SU-DHL-6 (cell line): ENCODE measurements around the gene GPHN.

Experiments used
- H2AFZ ChIP-seq: fragments of 200-600 bp; sonication (generic); 2 replicates; pipeline ENCODE4 v1.6.1; 2014; ENCODE audit warnings: low read depth, mild to moderate bottlenecking, moderate library complexity, mixed read lengths, antibody characterized with exemption, low read length; ENCODE audit not compliant: severe bottlenecking
- H3F3A ChIP-seq: fragments of 200-600 bp; shearing (Covaris generic); 2 replicates; pipeline ENCODE4 v1.6.0; 2016; ENCODE audit warnings: antibody characterized with exemption, mild to moderate bottlenecking; ENCODE audit not compliant: insufficient read depth
- H3K27ac ChIP-seq: fragments of 200-600 bp; sonication (generic); 2 replicates; pipeline ENCODE4 v1.5.1; 2016; ENCODE audit warnings: low read depth, mild to moderate bottlenecking, low read length, moderate library complexity, mixed read lengths
- H3K27me3 ChIP-seq: fragments of 200-600 bp; sonication (generic), shearing (Covaris generic); 2 replicates; pipeline ENCODE4 v1.6.0; 2014; ENCODE audit warnings: mild to moderate bottlenecking, low read length
- H3K36me3 ChIP-seq: fragments of 200-600 bp; sonication (generic); 2 replicates; pipeline ENCODE4 v1.6.1; 2014; ENCODE audit warnings: mild to moderate bottlenecking, low read length, mixed read lengths
- H3K4me2 ChIP-seq: fragments of 300-600, 200-600 bp; shearing (Covaris generic), sonication (generic); 2 replicates; pipeline ENCODE4 v1.6.0; 2014; ENCODE audit warnings: low read length, low read depth, mild to moderate bottlenecking; ENCODE audit not compliant: poor library complexity, severe bottlenecking
- H3K4me3 ChIP-seq: fragments of 200-600 bp; sonication (generic); 2 replicates; pipeline ENCODE4 v1.5.1; 2014; ENCODE audit warnings: antibody characterized with exemption, low read length, mild to moderate bottlenecking, mixed read lengths; ENCODE audit not compliant: insufficient read depth, poor library complexity, severe bottlenecking
- H3K79me2 ChIP-seq: fragments of 200-600 bp; sonication (generic); 2 replicates; pipeline ENCODE4 v1.6.1; 2014; ENCODE audit warnings: mild to moderate bottlenecking, low read length, moderate library complexity; ENCODE audit not compliant: insufficient read depth
- H3K9ac ChIP-seq: fragments of 200-600 bp; sonication (generic); 2 replicates; pipeline ENCODE4 v1.7.0; 2014; ENCODE audit warnings: mild to moderate bottlenecking, low read length
- H3K9me2 ChIP-seq: fragments of 200-600 bp; sonication (generic); replicated peaks from 2 replicates; pipeline ENCODE4 v1.6.1; 2014; ENCODE audit warnings: low read length; ENCODE audit not compliant: insufficient read depth
- H3K9me3 ChIP-seq: fragments of 200-600 bp; sonication (generic); 2 replicates; pipeline ENCODE4 v1.6.1; 2014; ENCODE audit warnings: low read length, mixed read lengths; ENCODE audit not compliant: insufficient read depth
- H4K20me1 ChIP-seq: fragments of 200-600 bp; sonication (generic); 2 replicates; pipeline ENCODE4 v1.6.1; 2014; ENCODE audit warnings: low read depth, mild to moderate bottlenecking, antibody characterized with exemption, low read length, moderate library complexity, mixed read lengths
- EZH2phosphoT487 ChIP-seq: fragments of 200-600 bp; sonication (generic), shearing (Covaris generic); conservative IDR thresholded peaks from 2 replicates; pipeline ENCODE4 v1.6.1; 2018; ENCODE audit warnings: mild to moderate bottlenecking, antibody characterized with exemption, low read length, moderate library complexity, mixed read lengths
- TF ChIP-seq, protein P1 (sequence below): fragments of 200-600 bp; sonication (generic); IDR thresholded peaks from one replicate; pipeline ENCODE4 v1.5.1; 2017; ENCODE audit warnings: antibody characterized with exemption, mild to moderate bottlenecking, low read length, moderate library complexity; ENCODE audit not compliant: insufficient read depth, poor library complexity, severe bottlenecking

GPHN gene

DNA sequence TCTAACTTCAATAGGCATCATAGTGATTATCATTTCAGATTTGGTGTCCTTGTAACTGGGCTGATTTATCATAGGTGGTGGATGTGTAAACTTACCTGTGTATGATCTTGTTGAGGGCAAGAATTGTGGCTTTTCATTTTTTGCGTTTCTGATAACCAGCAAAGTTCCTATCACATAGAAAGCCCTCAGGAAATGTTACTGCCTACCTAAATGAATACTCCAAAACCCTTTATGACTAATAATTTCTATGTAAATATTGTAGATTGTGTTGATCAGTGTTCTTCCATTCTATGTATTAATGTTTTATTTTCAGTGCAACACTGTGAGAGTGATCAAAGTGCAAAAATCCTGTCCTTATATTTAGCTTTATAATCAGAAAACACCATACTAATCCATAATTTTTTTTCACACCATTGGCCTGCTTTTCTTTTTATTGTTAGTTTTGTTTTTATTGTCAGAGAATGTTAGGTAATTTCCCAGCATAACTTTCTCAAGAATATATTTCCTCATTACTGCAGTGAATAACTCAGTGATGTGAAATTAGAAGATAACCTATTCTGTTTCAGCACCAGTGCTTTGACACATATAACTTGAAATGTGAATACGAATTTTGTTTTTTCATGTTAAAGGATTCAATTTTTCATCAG lies 94.1 kb downstream of the GPHN start:
- no peak overlapping the region for H3K27ac ChIP-seq
- no peaks in the 10 kb centered on the region for H3F3A ChIP-seq
- H3K4me3 ChIP-seq = no peak overlapping the region
- no peaks in the 10 kb centered on the region for H4K20me1 ChIP-seq
- H3K9ac ChIP-seq = no peak overlapping the region
- no peaks in the 10 kb centered on the region for H3K9me2 ChIP-seq
- H3K9me3 ChIP-seq = no peaks in the 10 kb centered on the region
- TF ChIP-seq EZH2phosphoT487 = no peak
- TF ChIP-seq, protein P1, sequence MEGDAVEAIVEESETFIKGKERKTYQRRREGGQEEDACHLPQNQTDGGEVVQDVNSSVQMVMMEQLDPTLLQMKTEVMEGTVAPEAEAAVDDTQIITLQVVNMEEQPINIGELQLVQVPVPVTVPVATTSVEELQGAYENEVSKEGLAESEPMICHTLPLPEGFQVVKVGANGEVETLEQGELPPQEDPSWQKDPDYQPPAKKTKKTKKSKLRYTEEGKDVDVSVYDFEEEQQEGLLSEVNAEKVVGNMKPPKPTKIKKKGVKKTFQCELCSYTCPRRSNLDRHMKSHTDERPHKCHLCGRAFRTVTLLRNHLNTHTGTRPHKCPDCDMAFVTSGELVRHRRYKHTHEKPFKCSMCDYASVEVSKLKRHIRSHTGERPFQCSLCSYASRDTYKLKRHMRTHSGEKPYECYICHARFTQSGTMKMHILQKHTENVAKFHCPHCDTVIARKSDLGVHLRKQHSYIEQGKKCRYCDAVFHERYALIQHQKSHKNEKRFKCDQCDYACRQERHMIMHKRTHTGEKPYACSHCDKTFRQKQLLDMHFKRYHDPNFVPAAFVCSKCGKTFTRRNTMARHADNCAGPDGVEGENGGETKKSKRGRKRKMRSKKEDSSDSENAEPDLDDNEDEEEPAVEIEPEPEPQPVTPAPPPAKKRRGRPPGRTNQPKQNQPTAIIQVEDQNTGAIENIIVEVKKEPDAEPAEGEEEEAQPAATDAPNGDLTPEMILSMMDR = no peak
- no peaks in the 10 kb centered on the region for H3K36me3 ChIP-seq
- H3K27me3 ChIP-seq = no peaks in the 10 kb centered on the region
- H3K79me2 ChIP-seq = no peaks in the 10 kb centered on the region
- no peak overlapping the region for H3K4me2 ChIP-seq
- H2AFZ ChIP-seq = no peak overlapping the region

DNA sequence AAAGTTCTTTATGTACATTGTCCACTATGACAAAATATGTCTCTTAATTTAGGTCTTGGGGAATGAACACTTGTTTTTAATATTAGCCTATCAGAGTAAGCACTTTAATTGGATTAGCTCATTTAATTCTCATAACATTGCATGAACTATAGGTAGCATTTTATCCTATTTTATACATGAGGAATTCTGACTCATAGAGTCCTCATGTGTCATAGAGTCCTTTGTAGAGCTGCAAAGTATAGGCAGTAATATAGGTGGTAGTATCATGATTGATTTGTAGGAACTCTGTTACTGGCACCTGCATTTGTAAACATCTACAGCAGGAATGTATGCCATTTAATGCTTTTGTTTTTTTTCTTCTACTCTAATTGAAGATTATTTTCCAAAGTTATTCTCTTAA lies 96.0 kb downstream of the GPHN start:
- Histone ChIP-seq H3K36me3 (no peaks in the 10 kb centered on the region), H2AFZ (no peak overlapping the region), H3K9me2 (no peaks in the 10 kb centered on the region), H3K4me3 (no peak overlapping the region), H4K20me1 (no peaks in the 10 kb centered on the region), H3K79me2 (no peaks in the 10 kb centered on the region), H3F3A (no peaks in the 10 kb centered on the region), H3K9me3 (no peaks in the 10 kb centered on the region), H3K27me3 (no peaks in the 10 kb centered on the region), H3K27ac (no peak overlapping the region), H3K9ac (no peak overlapping the region), H3K4me2 (no peak overlapping the region)
- TF ChIP-seq EZH2phosphoT487 = no peak
- TF ChIP-seq, protein P1 = no peak

DNA sequence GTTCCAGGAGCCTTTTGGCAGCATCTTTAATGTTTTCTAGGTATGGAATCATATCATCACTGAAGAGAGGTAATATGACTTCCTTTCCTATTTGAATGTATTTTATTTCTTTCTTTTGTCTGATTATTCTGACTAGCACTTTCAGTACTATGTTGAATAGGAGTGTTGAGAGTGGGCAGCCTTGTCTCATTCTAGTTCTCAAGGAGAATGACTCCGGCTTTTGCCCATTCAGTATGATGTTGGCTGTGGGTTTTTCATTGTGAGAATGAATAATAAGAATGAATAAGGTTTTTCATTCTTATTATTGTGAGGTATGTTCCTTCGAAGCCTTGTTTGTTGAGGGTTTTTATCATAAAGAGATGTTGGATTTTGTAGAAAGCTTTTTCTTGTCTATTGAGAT lies 98.9 kb downstream of the GPHN start:
- Histone ChIP-seq H3F3A (no peaks in the 10 kb centered on the region), H3K79me2 (no peaks in the 10 kb centered on the region), H3K36me3 (no peaks in the 10 kb centered on the region), H3K27me3 (no peaks in the 10 kb centered on the region), H3K27ac (no peak overlapping the region), H3K4me3 (no peak overlapping the region), H3K4me2 (no peak overlapping the region), H3K9me3 (no peaks in the 10 kb centered on the region), H3K9me2 (no peaks in the 10 kb centered on the region), H3K9ac (no peak overlapping the region), H2AFZ (no peak overlapping the region), H4K20me1 (no peaks in the 10 kb centered on the region)
- TF ChIP-seq EZH2phosphoT487 = no peak
- TF ChIP-seq, protein P1 = no peak
